Tibial nerve (tissue), 4 donors: Measurements from ENCODE around the gene LAMP1.

Experiments
- CTCF ChIP-seq, 5 experiments: fragments of 200-600 bp in 3 of 5; fragments of 450-650 bp in 2 of 5; sonication (generic) in 3 of 5; IDR thresholded peaks; one replicate each; pipeline ENCODE4 v1.5.1; 2016 to 2019; ENCODE audit warnings: antibody characterized with exemption in 5 of 5, mild to moderate bottlenecking in 3 of 5, moderate library complexity in 2 of 5
- EP300 ChIP-seq, 2 donors: sonication (generic); formaldehyde crosslinking; IDR thresholded peaks; one replicate each; pipeline ENCODE4 v1.6.1; 2017; ENCODE audit warnings: antibody characterized with exemption in 2 of 2, mild to moderate bottlenecking in 1 of 2
- POLR2A ChIP-seq, 2 donors: fragments of 450-650 bp; IDR thresholded peaks; one replicate each; pipeline ENCODE4 v1.6.1; 2017; ENCODE audit warnings: antibody characterized with exemption in 2 of 2, mild to moderate bottlenecking in 2 of 2, moderate library complexity in 2 of 2

- no peak for TF ChIP-seq CTCF (IDR thresholded peaks at IDR 0.05)
- no peak for TF ChIP-seq EP300 (IDR thresholded peaks at IDR 0.05)
- TF ChIP-seq POLR2A (IDR thresholded peaks at IDR 0.05): no peak
Measured at GRCh38 chr13:113364901-113365582, 68.0 kb downstream of the LAMP1 start.
